Activated T-helper 1 cell treated with anti-CD3 and anti-CD28 coated beads, Interleukin-12 subunit alpha, Interleukin-12 subunit beta, Interleukin-2, Interleukin-4 antibody, amounts not matched to agents 30 ng/mL and 10 ng/mL and 1 ng/mL, durations not matched to agents 14 hours and 24 hours and 36 hours (primary cell): Measurements from ENCODE around the gene OPN1MW3. TPM values are rescaled to one million over a fixed set of nuclear protein-coding genes. Genes with fewer than 3 reads are reported as not detected.
"Not testable (repeated sequence)": the region's sequence is repeated elsewhere in the genome, so short reads cannot be mapped to it uniquely, and the experiment has no call there.

Source experiments
- DNase-seq: peaks from one replicate; pipeline ENCODE4 v3.0.0; 2021; ENCODE audit warnings: low spot score
- H3K27ac Mint-ChIP-seq: one replicate; pipeline ENCODE4 v1.8.0; 2021; ENCODE audit warnings: mild to moderate bottlenecking, mixed read lengths
- H3K27me3 Mint-ChIP-seq: one replicate; pipeline ENCODE4 v1.8.0; 2022; ENCODE audit warnings: mild to moderate bottlenecking, moderate library complexity, mixed read lengths; ENCODE audit not compliant: insufficient read depth
- H3K36me3 Mint-ChIP-seq: one replicate; pipeline ENCODE4 v1.8.0; 2021; ENCODE audit warnings: low read depth, mixed read lengths
- H3K4me1 Mint-ChIP-seq: one replicate; pipeline ENCODE4 v1.8.0; 2021; ENCODE audit warnings: low read depth, mixed read lengths
- H3K4me3 Mint-ChIP-seq: one replicate; pipeline ENCODE4 v1.8.0; 2021; ENCODE audit warnings: mild to moderate bottlenecking, moderate library complexity, mixed read lengths
- H3K9me3 Mint-ChIP-seq: one replicate; pipeline ENCODE4 v1.8.0; 2021; ENCODE audit warnings: mixed read lengths
- intact Hi-C: fragments of 100-400 bp; cut with micrococcal nuclease; formaldehyde crosslinking; loops from one replicate; pipeline ENCODE4 v1.15.1; 2024
- total RNA-seq: library from RNA; stranded (reverse); gene quantifications from 2 replicates; pipeline ENCODE4 v1.2.3, GENCODE V29; 2022

Gene OPN1MW3
- total RNA-seq = not detected in 2 replicates

GRCh38 chrX:154257282-154257681 lies at the start of gene OPN1MW3:
Gene OPN1MW3 (plus strand): TSS chrX:154257582. CDS start chrX:154257620, 38 bp downstream.
- H3K4me3 Mint-ChIP-seq, DNase-seq, H3K4me1 Mint-ChIP-seq, H3K9me3 Mint-ChIP-seq, intact Hi-C loops, H3K27ac Mint-ChIP-seq, H3K36me3 Mint-ChIP-seq, H3K27me3 Mint-ChIP-seq: not testable (repeated sequence)

DNA sequence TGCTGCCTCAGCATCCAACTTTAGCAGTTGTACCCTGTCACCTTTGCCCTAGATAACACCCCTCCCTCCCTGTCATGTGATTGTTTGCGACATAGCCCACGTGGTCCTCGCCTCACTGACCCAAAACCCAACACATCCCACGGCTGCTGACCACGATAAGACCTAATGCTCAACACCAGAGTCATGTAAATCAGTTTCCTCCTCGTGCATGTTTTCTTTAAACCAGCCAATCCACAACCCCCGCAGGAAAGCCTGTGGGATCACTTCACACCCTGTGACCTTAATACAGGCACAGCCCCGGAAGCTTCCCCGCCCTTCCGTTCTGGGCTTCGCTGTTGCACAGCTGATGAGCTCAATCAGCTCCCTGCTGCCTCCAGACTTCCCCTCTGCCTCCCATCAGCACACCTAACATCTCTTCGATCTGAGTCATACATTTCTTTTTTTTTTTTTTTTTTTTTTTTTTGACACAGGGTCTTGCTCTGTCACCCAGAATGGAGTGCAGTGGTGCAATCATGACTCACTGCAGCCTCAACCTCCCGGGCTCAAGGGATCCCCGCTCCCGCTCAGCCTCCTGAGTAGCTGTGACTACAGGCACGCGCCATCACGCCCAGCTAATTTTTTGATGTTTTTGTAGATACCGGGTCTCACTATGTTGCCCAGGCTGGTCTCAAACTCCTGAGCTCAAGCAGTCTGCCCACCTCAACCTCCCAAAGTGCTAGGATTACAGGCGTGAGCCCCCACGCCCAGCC lies 47.5 kb upstream of the OPN1MW3 start:
- intact Hi-C loops, H3K4me3 Mint-ChIP-seq, H3K36me3 Mint-ChIP-seq, H3K4me1 Mint-ChIP-seq, DNase-seq, H3K9me3 Mint-ChIP-seq, H3K27me3 Mint-ChIP-seq: not testable (repeated sequence)
- peak overlapping the region; percentile 58 for H3K27ac Mint-ChIP-seq

DNA sequence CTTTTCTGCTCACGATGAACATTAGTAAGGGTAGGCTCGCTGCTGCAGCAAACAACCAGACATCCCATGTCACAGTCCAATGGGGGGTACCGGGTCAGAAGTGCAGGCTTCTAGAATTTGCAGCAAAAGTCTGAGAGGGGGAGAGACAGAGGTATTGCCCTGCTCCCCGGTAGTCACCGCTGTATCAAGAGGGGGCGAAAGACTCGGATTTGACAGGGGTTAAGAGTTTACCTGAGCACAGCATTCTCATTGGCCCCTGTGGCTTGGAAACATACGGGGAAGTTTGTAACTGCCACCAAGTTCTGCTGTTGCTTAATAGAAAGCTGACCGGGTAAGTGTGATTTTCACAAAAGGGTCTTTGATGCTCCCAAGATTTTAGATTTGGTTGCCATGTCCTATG lies 46.3 kb upstream of the OPN1MW3 start:
- DNase-seq, H3K36me3 Mint-ChIP-seq, H3K4me1 Mint-ChIP-seq, H3K27ac Mint-ChIP-seq, H3K27me3 Mint-ChIP-seq, H3K9me3 Mint-ChIP-seq, H3K4me3 Mint-ChIP-seq, intact Hi-C loops: not testable (repeated sequence)

DNA sequence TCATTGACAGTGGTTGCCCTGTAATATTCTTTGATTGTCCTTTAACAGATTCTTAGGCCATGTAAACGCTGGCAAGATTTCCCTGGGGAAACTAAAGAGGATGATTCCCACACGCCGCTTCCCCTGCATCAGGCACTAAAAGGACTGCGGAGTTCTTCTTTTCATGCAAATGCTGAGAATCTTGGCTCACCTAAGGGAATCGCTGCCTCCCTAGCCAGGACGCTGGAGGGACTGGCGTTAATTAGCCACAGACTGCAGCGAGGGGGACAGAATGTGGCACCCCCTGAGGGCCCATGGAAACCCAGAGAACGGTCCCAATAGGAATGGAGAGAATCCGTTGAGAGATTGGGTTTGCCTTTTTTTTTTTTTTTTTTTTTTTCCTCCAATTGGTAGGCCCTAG lies 45.9 kb upstream of the OPN1MW3 start:
- H3K9me3 Mint-ChIP-seq, DNase-seq, H3K27ac Mint-ChIP-seq, H3K27me3 Mint-ChIP-seq, intact Hi-C loops, H3K4me3 Mint-ChIP-seq, H3K4me1 Mint-ChIP-seq, H3K36me3 Mint-ChIP-seq: not testable (repeated sequence)

DNA sequence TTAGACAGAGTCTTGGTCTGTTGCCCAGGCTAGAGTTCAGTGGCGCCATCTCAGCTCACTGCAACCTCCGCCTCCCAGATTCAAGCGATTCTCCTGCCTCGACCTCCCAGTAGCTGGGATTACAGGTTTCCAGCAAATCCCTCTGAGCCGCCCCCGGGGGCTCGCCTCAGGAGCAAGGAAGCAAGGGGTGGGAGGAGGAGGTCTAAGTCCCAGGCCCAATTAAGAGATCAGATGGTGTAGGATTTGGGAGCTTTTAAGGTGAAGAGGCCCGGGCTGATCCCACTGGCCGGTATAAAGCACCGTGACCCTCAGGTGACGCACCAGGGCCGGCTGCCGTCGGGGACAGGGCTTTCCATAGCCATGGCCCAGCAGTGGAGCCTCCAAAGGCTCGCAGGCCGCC lies 37.9 kb upstream of the OPN1MW3 start, which contains the start of gene OPN1MW2:
OPN1MW2 (plus strand) TSS at position 301 of the 400 bp plus-strand sequence; CDS start at position 361, 60 bp downstream.
- H3K27ac Mint-ChIP-seq, DNase-seq, H3K4me1 Mint-ChIP-seq, H3K4me3 Mint-ChIP-seq, intact Hi-C loops, H3K36me3 Mint-ChIP-seq, H3K9me3 Mint-ChIP-seq, H3K27me3 Mint-ChIP-seq: not testable (repeated sequence)

DNA sequence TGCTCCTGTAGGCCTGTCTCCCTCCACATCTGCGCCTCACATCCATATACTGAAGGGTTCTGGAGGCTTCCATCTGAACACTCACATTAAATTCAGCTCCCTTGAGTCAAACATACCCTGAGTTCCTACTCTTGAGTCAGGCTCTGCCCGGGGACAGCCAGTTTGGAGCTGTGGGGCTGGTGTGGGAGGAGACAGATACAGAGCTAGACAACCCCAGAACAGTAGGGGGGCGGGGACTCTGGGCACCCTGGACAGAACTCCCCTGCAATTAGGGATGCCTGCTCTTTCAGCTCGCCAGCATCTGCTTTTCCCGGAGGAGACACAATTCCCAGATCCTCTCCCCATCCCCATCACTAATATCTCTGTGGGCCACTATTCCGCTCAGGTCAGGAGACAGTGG lies 32.1 kb upstream of the OPN1MW3 start:
- H3K27ac Mint-ChIP-seq, intact Hi-C loops, H3K4me3 Mint-ChIP-seq, H3K9me3 Mint-ChIP-seq, DNase-seq, H3K36me3 Mint-ChIP-seq, H3K27me3 Mint-ChIP-seq, H3K4me1 Mint-ChIP-seq: not testable (repeated sequence)

DNA sequence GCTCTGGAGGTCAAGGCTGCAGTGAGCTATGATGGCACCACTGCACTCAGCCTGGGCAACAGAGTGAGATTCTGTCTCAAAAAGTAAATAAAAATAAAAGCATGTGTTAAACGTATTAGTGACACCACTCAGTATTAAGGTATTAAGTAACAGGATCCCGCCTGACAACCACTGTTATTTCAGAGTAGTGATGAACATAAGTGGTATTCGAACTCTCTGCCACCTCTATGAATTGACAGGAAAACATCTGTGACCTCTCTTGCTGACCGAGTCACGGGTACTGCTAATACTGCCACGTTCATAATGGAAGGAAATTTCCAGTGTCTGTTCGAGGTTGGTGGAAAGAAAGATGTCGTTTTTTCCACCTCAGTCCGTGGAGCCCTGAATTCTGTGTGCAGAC lies 30.7 kb upstream of the OPN1MW3 start:
- H3K4me3 Mint-ChIP-seq, H3K4me1 Mint-ChIP-seq, H3K27ac Mint-ChIP-seq, H3K36me3 Mint-ChIP-seq, H3K9me3 Mint-ChIP-seq, DNase-seq, intact Hi-C loops, H3K27me3 Mint-ChIP-seq: not testable (repeated sequence)

DNA sequence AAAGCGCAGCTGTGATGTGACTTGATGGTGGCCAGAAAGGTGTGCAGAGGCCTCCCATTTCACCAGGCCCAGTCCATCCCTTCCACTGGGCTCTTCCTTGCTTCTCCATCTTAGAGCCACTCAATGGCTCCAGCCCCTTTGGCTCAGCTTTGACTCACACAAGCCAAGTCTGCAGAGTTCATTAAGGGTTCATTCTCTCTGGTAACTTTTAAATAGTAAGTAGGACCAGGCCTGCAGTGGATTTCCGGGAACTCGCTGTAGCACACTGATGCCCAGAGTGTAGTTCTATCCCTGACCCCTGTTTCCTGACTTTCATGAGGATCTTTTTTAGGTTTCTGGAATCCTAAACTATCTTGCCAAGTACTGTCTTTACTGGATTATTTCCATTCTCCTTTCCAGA lies 25.9 kb upstream of the OPN1MW3 start:
- H3K9me3 Mint-ChIP-seq, H3K27me3 Mint-ChIP-seq, H3K4me3 Mint-ChIP-seq, intact Hi-C loops, H3K27ac Mint-ChIP-seq, H3K36me3 Mint-ChIP-seq, H3K4me1 Mint-ChIP-seq, DNase-seq: not testable (repeated sequence)

GRCh38 chrX:154233620-154234019 lies 23.8 kb upstream of the OPN1MW3 start:
- intact Hi-C loops, H3K9me3 Mint-ChIP-seq, H3K36me3 Mint-ChIP-seq, DNase-seq, H3K4me3 Mint-ChIP-seq, H3K27ac Mint-ChIP-seq, H3K4me1 Mint-ChIP-seq, H3K27me3 Mint-ChIP-seq: not testable (repeated sequence)

DNA sequence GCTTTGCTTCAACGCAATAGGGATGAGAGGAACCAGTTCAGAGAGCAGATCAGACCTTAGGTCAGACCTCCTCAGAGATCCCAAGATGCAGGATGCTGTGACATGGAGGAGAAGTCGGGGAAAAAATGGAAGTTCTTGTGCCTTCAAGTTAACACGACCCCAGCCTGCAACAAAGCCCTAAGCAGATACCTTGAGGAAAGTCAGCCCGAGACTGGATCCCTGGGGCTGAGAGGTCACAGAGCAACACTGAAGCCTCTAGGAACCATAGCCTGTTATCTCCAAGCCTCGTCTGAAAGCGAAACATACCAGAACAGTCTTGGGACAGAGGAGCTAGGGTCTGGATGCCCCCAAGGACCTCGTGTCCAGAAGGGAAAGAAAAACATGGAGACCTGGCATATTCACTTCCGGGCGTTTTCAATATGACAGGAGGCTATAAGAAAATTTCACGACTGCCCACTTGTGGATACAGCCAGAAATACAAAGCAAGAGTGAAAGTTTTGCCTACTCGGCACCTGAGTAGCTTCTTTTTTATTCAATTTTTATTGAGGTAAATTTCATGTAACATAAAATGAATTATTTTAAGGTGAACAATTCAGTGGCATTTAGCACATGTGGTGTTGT lies 18.3 kb upstream of the OPN1MW3 start:
- H3K4me1 Mint-ChIP-seq, H3K36me3 Mint-ChIP-seq, H3K4me3 Mint-ChIP-seq, H3K27me3 Mint-ChIP-seq, H3K9me3 Mint-ChIP-seq, H3K27ac Mint-ChIP-seq, intact Hi-C loops, DNase-seq: not testable (repeated sequence)

- H3K9me3 Mint-ChIP-seq, H3K27me3 Mint-ChIP-seq, DNase-seq, H3K4me3 Mint-ChIP-seq, H3K4me1 Mint-ChIP-seq, H3K36me3 Mint-ChIP-seq, H3K27ac Mint-ChIP-seq, intact Hi-C loops: not testable (repeated sequence)
Measured at GRCh38 chrX:154239982-154240503, 17.3 kb upstream of the OPN1MW3 start.

GRCh38 chrX:154247377-154248045 lies 9.9 kb upstream of the OPN1MW3 start:
- H3K4me3 Mint-ChIP-seq, H3K27me3 Mint-ChIP-seq, DNase-seq, intact Hi-C loops, H3K9me3 Mint-ChIP-seq, H3K4me1 Mint-ChIP-seq, H3K36me3 Mint-ChIP-seq: not testable (repeated sequence)
- peak overlapping the region; percentile 61 for H3K27ac Mint-ChIP-seq

DNA sequence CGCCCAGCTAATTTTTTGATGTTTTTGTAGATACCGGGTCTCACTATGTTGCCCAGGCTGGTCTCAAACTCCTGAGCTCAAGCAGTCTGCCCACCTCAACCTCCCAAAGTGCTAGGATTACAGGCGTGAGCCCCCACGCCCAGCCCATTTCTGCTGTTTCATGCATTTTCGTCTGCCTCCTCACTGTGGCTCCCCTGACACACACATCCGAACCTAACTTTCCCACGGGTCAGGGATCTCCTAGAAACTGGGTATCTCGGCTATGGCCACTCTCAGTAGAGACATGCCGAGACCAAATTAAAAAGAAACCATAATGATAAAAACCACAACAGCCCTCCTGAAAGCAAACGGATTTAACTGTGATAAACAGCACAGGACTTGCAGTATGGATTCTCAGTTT lies 9.3 kb upstream of the OPN1MW3 start:
- H3K27me3 Mint-ChIP-seq, H3K36me3 Mint-ChIP-seq, H3K4me3 Mint-ChIP-seq, H3K9me3 Mint-ChIP-seq, H3K27ac Mint-ChIP-seq, H3K4me1 Mint-ChIP-seq, DNase-seq, intact Hi-C loops: not testable (repeated sequence)
